UCSD-AML1 (cell line): ENCODE data around the gene TAPT1.
"Not testable (repeated sequence)": the region's sequence is repeated elsewhere in the genome, so short reads cannot be mapped to it uniquely, and the experiment has no call there.

ENCODE experiments used
- DNase-seq: peaks from one replicate; lab custom pipeline; 2025; ENCODE audit not compliant: unreplicated experiment; lab: John Stamatoyannopoulos, UW

Gene TAPT1

DNA sequence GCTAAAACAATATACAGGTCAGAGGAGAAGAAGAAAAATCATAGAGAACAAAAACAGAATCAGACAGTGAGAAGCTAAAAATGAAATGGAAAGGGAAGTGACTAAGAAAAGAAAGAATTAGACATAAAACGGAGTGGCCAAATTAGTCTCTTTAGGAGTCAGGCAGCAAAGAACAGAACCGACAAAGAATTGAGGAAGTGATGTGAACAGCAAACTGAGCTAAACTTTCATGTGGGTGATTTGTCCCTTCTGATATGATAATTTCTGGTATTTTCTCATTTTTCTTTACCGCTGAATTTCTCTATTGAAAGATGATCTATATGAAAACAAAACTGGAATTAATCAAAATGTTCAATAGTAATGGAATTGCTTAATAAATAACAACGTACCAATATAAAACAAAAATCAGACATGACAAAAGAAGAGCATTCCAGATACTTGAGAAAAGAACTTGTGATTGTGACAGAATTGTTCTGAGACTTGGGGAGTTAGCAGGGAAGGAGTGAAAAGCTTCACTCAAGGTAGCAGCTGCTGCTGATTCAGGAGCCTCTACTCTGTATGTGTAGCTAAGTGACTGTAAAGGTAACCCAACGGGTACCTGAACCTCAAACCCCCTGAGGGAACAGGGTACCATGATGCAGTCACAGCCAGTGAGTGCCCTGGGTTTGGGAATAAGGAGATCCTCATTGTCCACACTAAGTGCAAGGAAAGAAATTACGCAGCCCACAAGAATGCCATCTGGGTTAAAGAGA is 8.8 kb downstream of the TAPT1 start:
- no peak for DNase-seq

DNA sequence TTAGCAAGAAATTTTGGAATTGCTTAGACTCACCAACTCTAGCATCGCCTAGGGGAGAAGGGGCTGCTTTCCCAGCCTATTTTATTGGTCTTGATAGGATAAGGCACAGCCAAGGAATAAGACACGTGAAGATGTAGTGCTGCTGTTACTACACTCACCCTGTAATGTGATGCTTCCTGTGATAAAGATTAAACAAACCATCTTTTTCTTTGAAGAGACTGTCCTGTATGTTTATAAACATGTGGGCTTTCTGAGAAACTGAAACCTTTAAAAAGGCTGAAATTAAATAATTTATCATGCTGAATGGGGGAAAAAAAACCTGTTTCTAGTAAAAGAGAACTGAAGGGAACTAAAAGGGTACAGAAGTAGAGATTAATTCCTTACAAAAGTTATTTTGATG is 13.2 kb downstream of the TAPT1 start:
- no peak for DNase-seq

DNA sequence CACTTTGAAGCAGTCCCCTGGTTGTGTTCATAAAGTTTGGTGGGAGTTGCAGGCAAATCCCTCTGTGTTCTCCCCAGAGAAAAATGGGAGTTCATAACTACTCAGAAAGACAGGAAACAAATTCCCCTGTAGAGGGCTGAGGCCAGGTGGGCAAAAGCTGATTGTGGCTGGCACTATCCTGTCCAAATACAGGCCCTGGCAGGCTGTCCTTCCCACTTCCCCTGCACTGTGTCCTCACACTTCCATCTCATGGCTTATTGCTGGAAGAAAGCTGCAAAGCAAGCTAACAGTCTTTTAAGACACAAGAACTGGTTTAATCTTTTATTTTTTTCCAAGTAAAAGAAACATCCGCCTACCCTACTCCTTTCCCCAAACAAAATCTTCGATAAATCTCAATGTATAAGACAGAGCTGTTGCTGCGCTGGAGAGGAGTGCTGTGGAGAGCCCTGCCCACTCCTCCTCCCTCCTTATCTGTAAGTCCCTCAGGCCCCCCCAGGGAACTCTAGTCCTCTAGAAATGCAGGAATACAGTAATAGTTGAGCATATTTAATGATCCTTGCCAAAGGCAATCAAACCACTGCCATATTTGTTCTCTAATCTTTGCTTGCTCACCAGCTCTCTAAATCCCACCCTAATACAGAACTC is 14.0 kb downstream of the TAPT1 start:
- peak; percentile 41 for DNase-seq

DNA sequence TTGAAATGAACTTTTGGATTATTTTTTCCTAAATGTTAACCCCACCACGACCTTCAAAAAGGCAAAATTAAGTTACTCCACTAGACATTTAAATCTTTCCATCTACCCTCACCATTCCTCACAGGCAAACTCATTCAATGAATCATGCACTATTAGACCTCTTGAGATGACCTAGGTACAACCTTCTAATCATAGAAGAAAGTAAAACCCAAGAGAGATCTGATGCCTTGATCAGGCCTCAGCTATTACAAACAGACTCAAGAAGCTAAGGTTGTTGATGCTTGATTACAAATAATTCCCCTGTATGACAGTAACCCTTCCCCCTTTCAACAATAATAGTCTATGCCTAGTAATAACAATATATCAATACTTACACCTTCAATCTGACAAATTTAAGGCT is 18.9 kb downstream of the TAPT1 start:
- DNase-seq: no peak

DNA sequence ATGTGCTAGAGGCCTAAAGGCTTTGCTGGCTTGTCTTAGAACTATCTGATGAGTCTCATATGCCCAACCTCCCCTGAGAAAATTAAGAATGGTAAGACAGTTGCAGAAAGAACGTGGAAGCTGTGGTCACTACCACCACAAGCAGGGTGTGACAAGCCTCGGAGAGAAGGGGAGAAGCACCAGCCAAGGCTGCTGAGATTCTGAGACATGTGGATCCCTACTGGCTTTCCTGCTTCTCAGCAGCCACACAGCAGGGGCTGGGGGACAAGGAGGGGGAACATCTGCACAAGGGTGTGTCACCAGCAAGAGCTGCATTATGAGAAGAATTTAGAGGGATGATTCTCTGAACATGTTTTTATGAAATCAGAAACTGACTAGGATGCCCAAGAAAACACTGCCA is 19.4 kb downstream of the TAPT1 start:
- DNase-seq: no peak

DNA sequence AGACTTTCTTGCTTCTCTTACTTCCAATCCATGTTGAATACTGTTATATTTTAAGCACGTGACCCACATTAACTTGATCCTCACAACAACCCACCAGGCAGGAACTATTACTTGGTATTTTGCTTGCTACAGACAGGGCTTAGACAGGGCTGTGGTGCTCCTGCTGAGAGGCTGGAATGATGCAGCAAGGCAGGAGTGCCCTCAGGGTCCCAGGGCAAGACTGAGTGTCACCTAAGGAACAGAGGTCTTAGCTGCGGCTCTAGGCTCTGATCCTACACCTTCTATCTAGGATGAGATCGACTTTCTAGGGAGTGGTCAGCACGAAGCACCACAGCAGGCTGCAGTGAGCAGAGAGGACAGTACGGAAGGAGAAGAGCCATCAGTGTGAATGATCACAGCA is 20.0 kb downstream of the TAPT1 start:
- DNase-seq: no peak

DNA sequence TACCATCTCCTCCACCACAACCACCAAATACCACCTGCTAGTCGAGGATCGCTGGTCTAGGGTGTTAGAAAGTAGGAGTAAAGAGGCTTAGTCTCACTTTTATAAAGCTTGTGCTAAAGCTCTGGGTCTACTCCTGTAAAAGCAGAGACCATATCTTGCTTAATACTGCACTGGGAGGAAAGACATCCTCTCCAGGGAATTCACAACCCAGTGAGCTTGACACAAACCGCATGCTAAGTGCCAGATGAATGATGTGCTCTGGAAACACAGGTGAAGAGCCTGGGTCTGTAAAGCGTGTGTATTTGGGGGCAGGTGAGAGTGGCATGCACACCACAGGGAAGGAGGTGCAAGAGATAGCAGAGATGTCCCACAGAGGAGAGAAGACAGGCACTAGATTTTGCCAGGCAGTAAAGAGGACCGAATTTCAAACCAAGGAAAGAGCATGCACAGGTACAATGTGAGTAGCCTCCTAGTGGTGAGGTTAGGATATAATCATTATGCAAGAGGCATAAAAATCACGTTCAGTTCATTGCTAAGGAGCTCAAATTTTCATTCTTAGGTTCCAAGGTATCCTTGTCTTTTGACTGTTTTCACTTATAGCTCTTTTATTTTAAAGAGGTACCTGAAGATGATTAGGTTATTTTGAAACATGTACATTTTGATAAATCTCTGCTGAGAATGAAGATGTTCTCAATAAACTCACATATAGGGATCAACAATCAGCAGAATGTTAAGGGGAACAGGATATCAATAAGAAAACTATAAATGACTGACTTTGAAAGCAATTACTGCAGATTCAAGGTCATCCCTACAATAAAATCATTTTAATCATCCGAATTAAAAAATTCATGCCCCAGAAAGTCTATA is 20.7 kb downstream of the TAPT1 start:
- no peak for DNase-seq

DNA sequence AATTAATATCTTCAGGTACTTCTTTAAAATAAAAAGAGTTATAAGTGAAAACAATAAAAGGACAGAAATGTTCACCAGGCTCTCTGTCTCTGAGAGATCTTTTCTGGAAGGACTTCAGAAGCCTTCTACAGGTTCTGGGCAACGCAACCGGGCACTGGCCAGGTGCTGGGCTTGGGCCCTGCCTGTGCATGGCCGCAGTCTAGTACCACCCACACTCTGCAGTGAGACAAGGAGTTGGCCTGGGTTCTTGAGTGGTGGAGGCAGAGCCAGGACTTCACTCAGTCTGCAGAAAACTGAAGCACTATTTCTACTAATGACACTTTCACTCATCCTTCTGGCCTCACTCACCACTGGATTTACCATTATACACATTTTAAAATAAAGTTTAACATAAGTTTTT is 21.8 kb downstream of the TAPT1 start:
- no peak for DNase-seq

DNA sequence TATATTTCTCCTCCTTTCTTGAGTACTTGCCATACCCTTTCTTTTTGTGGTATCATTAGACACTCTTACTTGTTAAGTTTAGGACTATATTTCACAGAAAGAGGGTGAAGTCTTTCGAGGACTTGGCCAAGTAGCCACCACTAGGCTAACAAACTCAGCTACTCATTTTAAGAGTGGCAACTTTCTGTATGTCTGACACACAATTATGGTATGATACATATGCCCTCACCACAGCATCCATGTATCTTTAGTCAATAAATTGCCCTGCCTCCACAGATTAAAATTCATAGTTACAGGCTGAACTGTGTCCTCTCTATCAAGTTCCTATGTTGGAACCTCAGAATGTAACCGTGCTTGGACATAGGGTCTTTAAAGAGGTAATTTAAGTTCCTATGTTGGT is 23.2 kb downstream of the TAPT1 start:
- no peak for DNase-seq

DNA sequence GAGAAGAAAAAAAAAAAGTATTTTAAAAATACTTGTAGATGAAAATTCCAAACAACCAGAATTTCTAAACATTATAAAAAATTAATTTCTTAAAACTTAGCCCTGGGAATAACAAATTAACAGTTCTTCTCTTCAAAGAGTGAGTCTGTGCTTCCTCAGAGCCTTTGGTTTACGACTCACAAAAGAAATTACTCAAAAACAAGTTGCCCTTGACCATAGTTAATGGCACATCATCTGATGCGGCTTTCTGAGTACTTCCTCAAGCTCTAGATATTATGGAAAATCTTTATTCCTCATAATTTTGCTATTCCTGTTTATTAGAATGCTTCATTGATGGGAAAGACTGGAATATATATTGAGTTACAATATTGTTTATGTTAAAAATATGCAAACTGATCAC is 23.7 kb downstream of the TAPT1 start:
- DNase-seq: no peak

DNA sequence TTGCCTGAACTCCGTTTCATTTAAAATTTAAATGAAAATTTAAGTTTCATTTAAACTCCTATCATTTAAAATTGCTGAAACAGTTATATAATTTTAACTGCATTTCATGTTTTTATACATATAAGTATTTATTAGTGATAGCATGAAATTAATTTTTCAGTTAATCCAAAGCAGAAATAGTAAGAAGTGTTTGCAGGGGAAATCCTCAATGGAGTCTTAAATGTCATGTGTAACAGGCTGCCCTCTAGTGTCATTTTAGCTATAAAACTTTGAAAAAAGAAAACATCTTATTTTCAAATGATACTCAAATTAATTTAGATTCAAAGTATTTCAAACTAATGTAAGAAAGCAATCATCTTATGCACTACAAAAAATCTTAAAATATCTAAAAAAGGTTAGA is 27.2 kb downstream of the TAPT1 start:
- no peak for DNase-seq

DNA sequence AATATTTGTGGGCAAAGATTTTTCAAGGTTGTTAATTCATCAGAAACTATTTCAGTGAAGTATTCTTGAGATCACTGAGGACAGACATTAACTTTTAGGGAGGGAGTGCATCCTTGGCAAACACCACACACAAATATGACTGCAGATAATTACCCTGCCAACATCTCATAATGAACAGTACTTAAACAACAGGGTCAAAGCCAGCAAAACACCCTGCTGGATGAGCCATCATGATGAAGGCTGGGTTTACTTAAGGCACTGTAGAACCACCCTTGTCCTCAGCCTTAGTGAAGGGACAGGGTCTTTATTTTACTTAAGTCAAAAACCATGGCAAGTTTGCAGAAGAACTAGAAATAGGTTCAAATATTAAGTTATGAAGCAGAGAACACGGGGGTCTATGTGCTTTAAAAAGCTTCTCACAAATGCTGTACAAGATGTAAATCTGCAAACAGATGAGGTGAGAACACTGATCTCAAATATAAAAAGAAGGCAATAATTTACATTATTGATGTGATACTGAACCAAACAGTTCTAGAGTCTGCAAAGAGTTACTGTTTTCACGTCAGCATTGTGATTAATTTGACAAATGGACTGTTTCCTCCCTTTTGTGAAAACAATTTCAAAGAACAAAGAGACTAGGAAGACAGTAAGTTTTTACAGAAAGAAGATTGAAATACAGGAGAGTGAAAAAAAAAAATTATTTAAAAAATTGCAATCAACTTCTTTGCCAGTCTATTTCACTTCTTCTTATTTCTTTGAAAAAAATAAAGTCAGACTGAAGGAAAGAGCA is 28.2 kb downstream of the TAPT1 start:
- DNase-seq: no peak

DNA sequence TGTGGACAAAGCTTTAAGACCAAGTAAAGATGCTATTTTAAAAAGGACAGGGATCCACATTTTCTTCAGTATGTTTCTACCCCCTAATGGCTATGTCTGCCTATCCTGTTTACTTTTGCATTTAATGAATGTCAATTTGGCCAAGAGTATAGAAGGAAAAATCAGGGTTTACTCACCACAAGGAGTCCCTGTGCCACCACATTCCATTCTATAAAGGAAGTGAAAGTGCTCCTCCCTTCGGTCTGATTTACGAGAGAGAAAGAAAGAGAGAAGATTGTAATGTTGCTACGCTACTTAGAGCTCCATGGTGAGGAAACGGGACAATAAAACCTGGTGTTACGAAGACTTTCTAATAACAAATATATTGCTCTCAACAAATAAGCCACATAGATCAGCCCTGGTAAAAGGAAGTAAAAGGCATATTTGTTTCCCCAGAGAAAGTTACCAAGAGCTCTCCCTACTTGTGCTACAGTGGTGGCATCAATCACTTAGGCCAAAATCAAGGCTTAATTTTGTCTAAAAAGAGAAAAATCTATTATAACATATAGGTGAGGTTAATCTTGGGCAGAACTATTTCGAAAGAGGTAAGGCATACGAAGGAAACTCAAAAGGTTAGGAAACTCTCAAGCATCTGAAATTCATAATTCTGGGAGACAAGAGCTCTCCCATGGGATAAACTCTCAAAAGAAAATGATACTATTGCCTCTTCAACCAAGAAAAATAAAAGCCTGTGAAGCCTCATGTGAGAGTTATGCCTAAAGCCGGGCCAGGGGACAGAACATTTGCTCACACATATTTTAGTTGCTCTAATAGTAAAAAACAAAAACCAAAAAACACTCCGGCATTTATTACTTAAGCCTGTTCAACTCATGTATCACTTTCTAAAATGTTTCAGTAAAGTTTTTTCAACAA is 29.5 kb downstream of the TAPT1 start:
- DNase-seq: no peak

DNA sequence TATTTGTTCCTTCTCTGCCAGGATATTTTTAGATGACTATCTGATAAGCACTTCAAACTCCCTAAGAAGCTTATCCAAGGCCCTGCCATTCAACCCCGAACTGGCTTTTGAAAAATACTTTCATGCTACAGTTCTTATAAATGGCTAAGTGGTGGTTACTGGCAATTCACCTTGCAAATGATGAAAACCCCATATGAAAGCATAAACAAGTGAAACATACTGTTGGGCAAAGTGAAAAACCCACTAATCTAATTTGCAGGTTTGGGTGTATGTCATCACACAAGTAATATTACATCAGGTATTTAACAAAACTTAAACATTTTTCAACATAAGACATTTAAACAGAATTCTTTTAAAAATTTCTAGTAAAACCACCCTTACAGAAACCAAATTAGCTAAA is 31.1 kb downstream of the TAPT1 start:
- no peak for DNase-seq

DNA sequence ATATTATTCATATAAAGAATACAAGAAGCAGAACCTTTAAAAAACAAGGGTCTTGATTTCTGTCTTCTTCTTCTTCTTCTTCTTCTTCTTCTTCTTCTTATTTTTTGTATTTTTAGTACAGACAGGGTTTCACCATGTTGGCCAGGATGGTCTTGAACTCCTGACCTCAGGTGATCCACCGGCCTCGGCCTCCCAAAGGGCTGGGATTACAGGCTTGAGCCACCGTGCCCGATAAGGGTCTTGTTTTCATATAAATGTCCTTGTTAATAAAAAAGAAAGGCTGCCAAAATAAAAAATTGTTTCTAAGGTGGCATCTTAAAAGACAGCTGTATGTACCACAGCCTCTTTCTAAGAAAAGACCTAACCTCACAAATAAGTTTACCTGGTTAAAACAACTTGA is 31.5 kb downstream of the TAPT1 start:
- not testable (repeated sequence) for DNase-seq

DNA sequence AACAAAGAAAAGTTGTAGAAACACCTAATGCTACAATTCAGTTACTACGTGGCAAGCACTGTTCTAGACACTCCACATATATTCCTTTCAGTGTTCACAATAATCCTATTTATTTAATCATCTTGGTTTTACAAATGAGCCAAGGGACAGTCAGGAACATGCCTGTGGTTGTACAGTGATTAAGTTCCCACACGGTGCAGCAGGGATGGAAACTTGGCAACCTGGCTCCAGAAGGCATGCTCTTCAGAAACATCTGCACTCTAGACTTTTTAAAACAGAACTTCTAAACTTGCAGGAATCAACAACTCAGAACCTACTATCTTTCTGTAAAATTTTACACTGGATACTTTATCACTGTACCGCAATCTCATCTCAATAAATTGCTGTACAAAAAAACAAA is 32.1 kb downstream of the TAPT1 start:
- no peak for DNase-seq

DNA sequence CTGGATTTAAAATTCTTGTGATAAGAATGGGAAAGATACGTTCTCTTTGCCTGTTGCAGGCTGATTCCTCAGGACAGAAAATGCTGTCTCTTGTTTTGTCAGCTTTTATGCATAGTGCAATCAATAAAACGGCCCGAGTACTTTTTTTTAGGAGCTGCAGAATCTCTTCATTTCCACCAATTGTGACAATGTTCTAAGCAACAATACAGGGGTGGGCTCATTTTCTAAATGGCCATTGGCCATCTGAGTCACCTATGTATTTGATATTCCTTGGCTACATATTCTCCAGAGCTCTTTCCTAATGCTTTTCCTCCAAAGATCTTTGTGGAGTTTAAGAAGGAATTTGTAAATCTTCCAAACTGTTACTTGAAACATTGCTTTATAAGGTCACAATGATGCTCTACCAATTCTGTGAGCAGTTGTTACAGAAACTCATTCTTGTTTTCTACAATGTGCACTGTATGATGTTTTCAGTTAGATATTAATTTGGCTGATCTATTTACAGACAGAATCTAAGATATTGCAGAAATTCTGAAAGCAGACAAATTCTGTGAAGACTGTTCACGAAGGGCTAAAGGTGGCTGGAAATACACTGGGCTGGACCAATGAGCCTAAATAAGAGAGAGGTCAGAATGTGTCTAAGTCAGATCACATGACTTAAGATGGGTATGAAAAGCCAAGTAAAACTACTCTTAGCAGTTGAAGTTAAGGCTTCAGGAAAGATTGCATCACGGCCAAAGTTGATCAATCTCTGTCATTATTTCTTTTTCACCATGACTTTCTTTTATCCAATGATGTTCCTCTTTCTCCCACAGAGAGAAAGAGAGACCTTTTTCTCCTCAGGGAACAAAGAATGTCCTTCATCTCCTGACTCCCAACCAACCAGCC is 33.4 kb downstream of the TAPT1 start:
- no peak for DNase-seq

DNA sequence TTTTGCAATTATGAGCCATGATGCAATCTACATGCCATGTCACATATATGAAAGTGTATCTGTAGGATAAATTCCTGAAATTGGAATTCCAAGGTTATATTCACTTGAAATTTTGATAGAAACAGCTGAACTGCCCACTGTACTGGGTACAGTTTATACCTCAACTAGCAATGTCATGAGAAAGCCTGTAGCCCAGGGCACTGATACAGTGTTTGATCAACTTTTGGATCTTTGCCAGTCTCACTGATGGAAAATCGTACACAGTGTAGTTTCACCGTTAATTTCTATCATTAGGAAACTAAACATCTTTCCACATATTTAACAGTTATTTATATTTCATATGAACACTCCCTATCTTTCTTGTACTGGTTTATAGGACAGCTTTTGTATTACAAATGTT is 34.2 kb downstream of the TAPT1 start:
- no peak for DNase-seq

DNA sequence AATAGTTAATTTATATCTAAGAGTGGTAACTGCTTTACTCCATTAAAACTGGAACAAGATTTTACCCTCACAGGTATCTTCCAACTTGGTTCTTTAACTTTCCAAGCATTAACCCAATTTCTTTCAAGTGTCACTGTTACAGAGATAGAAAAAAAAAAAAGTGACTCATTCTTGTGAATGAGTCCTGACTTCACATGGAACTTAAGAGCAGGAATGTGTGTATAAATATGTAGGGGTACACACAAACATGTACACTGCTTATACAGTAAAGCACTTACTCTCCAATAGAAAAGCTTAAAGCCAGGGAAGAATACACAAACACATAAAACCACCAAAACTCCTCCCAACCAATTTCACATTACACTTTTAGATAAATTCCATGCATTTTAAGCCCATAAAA is 38.8 kb downstream of the TAPT1 start:
- no peak for DNase-seq
